ENCODE measurements around the gene MYLK. TPM values are rescaled to one million over a fixed set of nuclear protein-coding genes. Genes with fewer than 3 reads are reported as not detected.

The MYLK gene
- total and polyA plus RNA-seq, 10 of the 15 experiments (the other 5 are each of a cell fraction or from before 2014, with no cell fraction given) = 0.04 to 1.6 (median 0.42) TPM; not detected in 1

DNA sequence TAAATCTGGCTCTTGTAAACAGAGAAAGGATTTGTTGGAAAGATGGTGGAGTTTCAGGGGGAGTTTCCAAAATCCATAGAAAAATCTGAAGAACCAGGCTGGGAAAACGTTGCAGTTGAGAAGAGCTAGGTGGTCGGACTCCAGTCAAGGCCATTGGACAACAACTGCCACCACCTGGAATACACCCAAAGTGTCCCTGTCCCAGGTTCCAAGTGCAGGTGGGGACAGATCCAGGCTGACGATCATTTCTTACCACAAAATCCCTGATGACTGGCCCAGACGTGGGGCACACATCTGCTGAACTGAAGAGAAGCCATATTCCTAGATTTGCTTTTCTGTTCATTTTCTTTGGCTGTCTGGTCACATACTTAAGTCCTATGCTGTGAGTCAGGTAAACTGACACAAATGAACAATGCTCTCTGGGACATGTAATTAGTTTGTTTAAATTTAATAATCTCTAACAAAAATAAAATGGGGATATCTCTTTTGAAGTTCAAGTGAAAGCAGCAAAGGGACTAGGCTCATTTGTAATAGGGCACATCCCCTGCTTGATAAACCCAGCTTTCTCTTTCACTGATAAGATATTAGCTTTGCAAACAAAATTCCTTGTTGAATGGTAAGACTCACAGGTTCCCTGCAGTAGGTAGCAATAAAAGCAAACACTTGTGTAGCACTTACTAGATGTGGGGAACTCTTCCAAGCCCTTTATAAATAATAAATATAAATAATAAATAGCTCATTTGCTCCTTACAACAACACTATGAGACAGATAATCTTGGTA is 88.5 kb downstream of the MYLK start (continued):
- TF ChIP-seq, protein P1, sequence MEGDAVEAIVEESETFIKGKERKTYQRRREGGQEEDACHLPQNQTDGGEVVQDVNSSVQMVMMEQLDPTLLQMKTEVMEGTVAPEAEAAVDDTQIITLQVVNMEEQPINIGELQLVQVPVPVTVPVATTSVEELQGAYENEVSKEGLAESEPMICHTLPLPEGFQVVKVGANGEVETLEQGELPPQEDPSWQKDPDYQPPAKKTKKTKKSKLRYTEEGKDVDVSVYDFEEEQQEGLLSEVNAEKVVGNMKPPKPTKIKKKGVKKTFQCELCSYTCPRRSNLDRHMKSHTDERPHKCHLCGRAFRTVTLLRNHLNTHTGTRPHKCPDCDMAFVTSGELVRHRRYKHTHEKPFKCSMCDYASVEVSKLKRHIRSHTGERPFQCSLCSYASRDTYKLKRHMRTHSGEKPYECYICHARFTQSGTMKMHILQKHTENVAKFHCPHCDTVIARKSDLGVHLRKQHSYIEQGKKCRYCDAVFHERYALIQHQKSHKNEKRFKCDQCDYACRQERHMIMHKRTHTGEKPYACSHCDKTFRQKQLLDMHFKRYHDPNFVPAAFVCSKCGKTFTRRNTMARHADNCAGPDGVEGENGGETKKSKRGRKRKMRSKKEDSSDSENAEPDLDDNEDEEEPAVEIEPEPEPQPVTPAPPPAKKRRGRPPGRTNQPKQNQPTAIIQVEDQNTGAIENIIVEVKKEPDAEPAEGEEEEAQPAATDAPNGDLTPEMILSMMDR (IDR thresholded peaks at IDR 0.05 in 2 of 3, conservative IDR thresholded peaks at IDR 0.05 in 1 of 3; ENCODE audit: control insufficient read depth in 2 of 3, extremely low read depth in 1 of 3, insufficient read depth in 1 of 3, low read depth in 3 of 3, low read length in 3 of 3) = no peak
- no peak for TF ChIP-seq ZBTB4 (CRISPR knock-in tag; IDR thresholded peaks at IDR 0.05)

GRCh38 chr3:123793425-123793824 is 90.7 kb downstream of the MYLK start:
- WGBS (ENCODE audit: insufficient coverage, insufficient replicate concordance, low lambda C conversion rate, missing lambda C conversion rate) = 40% methylated on average over 9 of the region's 9 CpGs
- ATAC-seq = no peak

More at GRCh38 chr3:123793425-123793824, 90.7 kb downstream of the MYLK start:
- ChIA-PET SMC1A (ENCODE audit: uncharacterized antibody, unreplicated experiment) (interaction anchor here (0.8 kb wide), 1 partner anchor 9 kb away, joined by 3 read pairs; no protein-coding TSS in a partner anchor), CTCF (no interaction called here), RAD21 (ENCODE audit: unreplicated experiment) (no interaction called here), POLR2A (no interaction called here)
- Histone ChIP-seq H3K36me3 (ENCODE audit: control insufficient read depth in 2 of 2, insufficient read depth in 2 of 2, low read length in 1 of 2) (no peaks in the 10 kb centered on the region), H2AFZ (ENCODE audit: control insufficient read depth, low read depth, low read length) (no peak overlapping the region), H3K4me1 (ENCODE audit: control insufficient read depth, insufficient read depth, low read length) (no peaks in the 10 kb centered on the region), H4K20me1 (ENCODE audit: control insufficient read depth, insufficient read depth) (no peaks in the 10 kb centered on the region), H3K27me3 (replicated peaks in 1 of 2; ENCODE audit: control insufficient read depth in 2 of 2, insufficient read depth in 2 of 2, low read length in 1 of 2) (0 out of 4 replicates have a peak, but pooled peaks cover 0 to 2% of the 10 kb centered on the region in 2 experiments), H3K4me2 (ENCODE audit: control insufficient read depth, insufficient read depth) (no peak overlapping the region), H3K4me3 (no peak overlapping the region), H3K9me3 (replicated peaks; ENCODE audit: control insufficient read depth, insufficient read depth, low read length) (no peaks in the 10 kb centered on the region), H3K79me2 (ENCODE audit: control insufficient read depth, insufficient read depth, low read length) (no peaks in the 10 kb centered on the region), H3K9ac (ENCODE audit: control insufficient read depth, insufficient read depth, low read length) (no peak overlapping the region), H3K27ac (ENCODE audit: control insufficient read depth, insufficient read depth) (no peak overlapping the region)
- in situ Hi-C loops (cut with MboI) (no loop called here), intact Hi-C loops (cut with micrococcal nuclease; ENCODE audit: unreplicated experiment) (no loop called here)
- FAIRE-seq (no peak), DNase-seq (ENCODE audit: low read depth, low spot score) (no peak)
- TF ChIP-seq, protein P2, sequence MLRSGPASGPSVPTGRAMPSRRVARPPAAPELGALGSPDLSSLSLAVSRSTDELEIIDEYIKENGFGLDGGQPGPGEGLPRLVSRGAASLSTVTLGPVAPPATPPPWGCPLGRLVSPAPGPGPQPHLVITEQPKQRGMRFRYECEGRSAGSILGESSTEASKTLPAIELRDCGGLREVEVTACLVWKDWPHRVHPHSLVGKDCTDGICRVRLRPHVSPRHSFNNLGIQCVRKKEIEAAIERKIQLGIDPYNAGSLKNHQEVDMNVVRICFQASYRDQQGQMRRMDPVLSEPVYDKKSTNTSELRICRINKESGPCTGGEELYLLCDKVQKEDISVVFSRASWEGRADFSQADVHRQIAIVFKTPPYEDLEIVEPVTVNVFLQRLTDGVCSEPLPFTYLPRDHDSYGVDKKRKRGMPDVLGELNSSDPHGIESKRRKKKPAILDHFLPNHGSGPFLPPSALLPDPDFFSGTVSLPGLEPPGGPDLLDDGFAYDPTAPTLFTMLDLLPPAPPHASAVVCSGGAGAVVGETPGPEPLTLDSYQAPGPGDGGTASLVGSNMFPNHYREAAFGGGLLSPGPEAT (IDR thresholded peaks at IDR 0.05; ENCODE audit: low read depth) = no peak
- TF ChIP-seq PAX8 (IDR thresholded peaks at IDR 0.05) (no peak), CHD1 (IDR thresholded peaks at IDR 0.05; ENCODE audit: low read depth, low read length) (no peak)
- TF ChIP-seq, protein P3, sequence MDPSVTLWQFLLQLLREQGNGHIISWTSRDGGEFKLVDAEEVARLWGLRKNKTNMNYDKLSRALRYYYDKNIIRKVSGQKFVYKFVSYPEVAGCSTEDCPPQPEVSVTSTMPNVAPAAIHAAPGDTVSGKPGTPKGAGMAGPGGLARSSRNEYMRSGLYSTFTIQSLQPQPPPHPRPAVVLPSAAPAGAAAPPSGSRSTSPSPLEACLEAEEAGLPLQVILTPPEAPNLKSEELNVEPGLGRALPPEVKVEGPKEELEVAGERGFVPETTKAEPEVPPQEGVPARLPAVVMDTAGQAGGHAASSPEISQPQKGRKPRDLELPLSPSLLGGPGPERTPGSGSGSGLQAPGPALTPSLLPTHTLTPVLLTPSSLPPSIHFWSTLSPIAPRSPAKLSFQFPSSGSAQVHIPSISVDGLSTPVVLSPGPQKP (IDR thresholded peaks at IDR 0.05; ENCODE audit: low read depth, low read length) = no peak
- no TSS peak for BruUV-seq (replicated peaks)
